HCT116 (cell line): ENCODE data around the gene PDHX. TPM values are rescaled to one million over a fixed set of nuclear protein-coding genes. Genes with fewer than 3 reads are reported as not detected.

Experiments
- ATAC-seq: fragments of 200-7000 bp; cut with Tn5 transposase; 2 replicates; pipeline ENCODE4 v1.9.1; 2020; ENCODE audit warnings: mild to moderate bottlenecking, moderate library complexity
- BruUV-seq: library from RNA; stranded (reverse); fragments of 400-500 nt; replicated peaks from 2 replicates; lab custom pipeline; 2021; lab: Mats Ljungman, UMichigan
- CTCF ChIA-PET: fragments of 300-600 bp; sonication (Branson Sonifier 250); formaldehyde crosslinking; loops from one replicate; lab custom pipeline; 2021; ENCODE audit warnings: antibody characterized with exemption; lab: Charles Lee
- POLR2A ChIA-PET: fragments of 300-600, 350-600 bp; sonication (Branson Sonifier 250); formaldehyde crosslinking; loops from one replicate; lab custom pipeline; 2021; ENCODE audit warnings: antibody characterized with exemption; lab: Charles Lee
- RAD21 ChIA-PET, 2 experiments: fragments of 300-600 bp; sonication (Branson Sonifier 250); formaldehyde crosslinking; loops; one replicate each; lab custom pipeline; 2023; ENCODE audit warnings: low total read pairs in 2 of 2; ENCODE audit not compliant: uncharacterized antibody in 2 of 2, unreplicated experiment in 2 of 2, low non-redundant PET in 1 of 2; lab: Charles Lee
- DNase-seq: peaks from one replicate; pipeline ENCODE4 v3.0.0-alpha.2; 2010; ENCODE audit warnings: low read depth, low spot score
- H2AFZ ChIP-seq: fragments of 200-600 bp; shearing (Covaris generic), sonication (generic); 2 replicates; pipeline ENCODE4 v1.6.1; 2017; ENCODE audit warnings: low read depth, mixed run types, mixed read lengths, antibody characterized with exemption, low read length; ENCODE audit not compliant: poor library complexity, severe bottlenecking
- H3K27ac ChIP-seq: 2 replicates; pipeline ENCODE4 v1.5.1; 2012; ENCODE audit warnings: low read depth, low read length
- H3K27me3 ChIP-seq: fragments of 200-600 bp; sonication (generic); 2 replicates; pipeline ENCODE4 v1.6.1; 2016; ENCODE audit warnings: mixed run types, low read length, mixed read lengths; ENCODE audit not compliant: insufficient read depth
- H3K36me3 ChIP-seq, 2 experiments: fragments of 200-500 bp in 1 of 2; fragments of 200-600 bp in 1 of 2; sonication (Bioruptor generic) in 1 of 2; sonication (generic) in 1 of 2; 2 replicates each; pipeline versions ENCODE4 v1.5.1 to v1.6.1; 2014 to 2016; ENCODE audit warnings: low read length in 2 of 2, inconsistent platforms in 1 of 2, mixed read lengths in 1 of 2, mixed run types in 1 of 2; ENCODE audit not compliant: insufficient read depth in 2 of 2, control insufficient read depth in 1 of 2
- H3K4me1 ChIP-seq, 2 experiments: fragments of 200-600 bp in 1 of 2; sonication (generic) in 1 of 2; 2 replicates each; pipeline versions ENCODE4 v1.5.1 to v1.6.1; 2012 to 2017; ENCODE audit warnings: low read length in 2 of 2, inconsistent platforms in 1 of 2, mild to moderate bottlenecking in 1 of 2, mixed read lengths in 1 of 2, mixed run types in 1 of 2, moderate library complexity in 1 of 2; ENCODE audit not compliant: insufficient read depth in 2 of 2, control insufficient read depth in 1 of 2
- H3K4me2 ChIP-seq: fragments of 200-600 bp; sonication (generic); 2 replicates; pipeline ENCODE4 v1.6.1; 2017; ENCODE audit warnings: mixed run types, low read length, mixed read lengths
- H3K4me3 ChIP-seq, 2 experiments: fragments of 200-600 bp in 1 of 2; sonication (generic) in 1 of 2; replicated peaks in 1 of 2; 2 replicates each; pipeline ENCODE4 v1.5.1; 2011 to 2016; ENCODE audit warnings: low read length in 2 of 2, control low read depth in 1 of 2, low read depth in 1 of 2, mild to moderate bottlenecking in 1 of 2, mixed read lengths in 1 of 2, mixed run types in 1 of 2
- H3K79me2 ChIP-seq: fragments of 200-600 bp; sonication (generic); 2 replicates; pipeline ENCODE4 v1.6.1; 2017; ENCODE audit warnings: mild to moderate bottlenecking, mixed run types, low read length, moderate library complexity, mixed read lengths; ENCODE audit not compliant: insufficient read depth
- H3K9ac ChIP-seq: fragments of 200-600 bp; sonication (generic); 2 replicates; pipeline ENCODE4 v1.6.1; 2016; ENCODE audit warnings: low read length, mixed read lengths
- H3K9me2 ChIP-seq: fragments of 200-600 bp; sonication (generic), shearing (Covaris generic); 2 replicates; pipeline ENCODE4 v1.6.1; 2017; ENCODE audit warnings: mixed run types, mild to moderate bottlenecking, moderate library complexity; ENCODE audit not compliant: insufficient read depth
- H3K9me3 ChIP-seq, 2 experiments: fragments of 200-500 bp in 1 of 2; fragments of 200-600 bp in 1 of 2; sonication (Bioruptor generic) in 1 of 2; sonication (generic) in 1 of 2; 2 replicates each; pipeline ENCODE4 v1.6.1; 2014 to 2017; ENCODE audit warnings: low read length in 2 of 2, mixed read lengths in 2 of 2, inconsistent platforms in 1 of 2, low read depth in 1 of 2, mild to moderate bottlenecking in 1 of 2, mixed run types in 1 of 2, moderate library complexity in 1 of 2; ENCODE audit not compliant: control insufficient read depth in 1 of 2, insufficient read depth in 1 of 2
- H4K20me1 ChIP-seq: fragments of 200-600 bp; sonication (generic), shearing (Covaris generic); 2 replicates; pipeline ENCODE4 v1.6.1; 2017; ENCODE audit warnings: mixed run types, mild to moderate bottlenecking, moderate library complexity; ENCODE audit not compliant: insufficient read depth
- ATF3 ChIP-seq: IDR thresholded peaks from 2 replicates; pipeline ENCODE4 v1.6.1; 2012
- CBX3 ChIP-seq: IDR thresholded peaks from 2 replicates; pipeline ENCODE4 v1.6.1; 2012; ENCODE audit warnings: low read depth
- CEBPB ChIP-seq: IDR thresholded peaks from 2 replicates; pipeline ENCODE4 v1.6.1; 2012; ENCODE audit warnings: low read depth
- EGR1 ChIP-seq: IDR thresholded peaks from 2 replicates; pipeline ENCODE4 v1.6.1; 2012; ENCODE audit warnings: low read depth
- ELF1 ChIP-seq: IDR thresholded peaks from 2 replicates; pipeline ENCODE4 v1.6.1; 2012; ENCODE audit warnings: low read depth, borderline replicate concordance
- EZH2 ChIP-seq: fragments of 200-600 bp; sonication (generic); IDR thresholded peaks from 2 replicates; pipeline ENCODE4 v1.6.1; 2017; ENCODE audit warnings: antibody characterized with exemption, mixed run types
- FOSL1 ChIP-seq: IDR thresholded peaks from 2 replicates; pipeline ENCODE4 v1.6.1; 2012; ENCODE audit warnings: low read depth
- JUND ChIP-seq: IDR thresholded peaks from 2 replicates; pipeline ENCODE4 v1.6.1; 2012
- POLR2A ChIP-seq: IDR thresholded peaks from 2 replicates; pipeline ENCODE4 v1.7.0; 2011; ENCODE audit warnings: borderline replicate concordance; ENCODE audit not compliant: insufficient read depth, insufficient read length; ENCODE audit errors: extremely low read depth
- POLR2AphosphoS5 ChIP-seq: IDR thresholded peaks from 2 replicates; pipeline ENCODE4 v1.6.1; 2011; ENCODE audit warnings: mild to moderate bottlenecking, low read depth, low read length, moderate library complexity
- REST ChIP-seq: IDR thresholded peaks from 2 replicates; pipeline ENCODE4 v1.6.1; 2012; ENCODE audit warnings: low read depth
- SIN3A ChIP-seq: IDR thresholded peaks from 2 replicates; pipeline ENCODE4 v1.6.1; 2012; ENCODE audit warnings: low read depth
- SRF ChIP-seq: IDR thresholded peaks from 2 replicates; pipeline ENCODE4 v1.6.1; 2012; ENCODE audit warnings: low read depth
- TCF7L2 ChIP-seq: IDR thresholded peaks from 2 replicates; pipeline ENCODE4 v1.7.0; 2011; ENCODE audit warnings: borderline replicate concordance, inconsistent platforms; ENCODE audit not compliant: insufficient read depth, insufficient read length; ENCODE audit errors: extremely low read depth
- ZBTB33 ChIP-seq: IDR thresholded peaks from 2 replicates; pipeline ENCODE4 v1.6.1; 2011; ENCODE audit warnings: mild to moderate bottlenecking, low read length, moderate library complexity; ENCODE audit not compliant: insufficient replicate concordance; ENCODE audit errors: extremely low read depth
- ZFX ChIP-seq: fragments of 450-650 bp; IDR thresholded peaks from 2 replicates; pipeline ENCODE4 v1.6.1; 2017
- ZNF274 ChIP-seq: fragments of 200-500 bp; sonication (Bioruptor generic); IDR thresholded peaks from 2 replicates; pipeline ENCODE4 v1.6.1; 2014; ENCODE audit warnings: mild to moderate bottlenecking, low read depth, low read length, inconsistent platforms
- intact Hi-C: fragments of 100-400 bp; cut with micrococcal nuclease; formaldehyde crosslinking; loops from 2 replicates; pipeline ENCODE4 v1.10.0; 2022
- total RNA-seq: library from RNA; stranded (reverse); gene quantifications from one replicate; pipeline ENCODE4 v1.2.1, GENCODE V29; 2021; ENCODE audit not compliant: unreplicated experiment

PDHX gene
- total RNA-seq, 1 experiment from 2014 or later = 36.6 TPM

- H3K4me3 ChIP-seq = no peak overlapping the region
- ChIA-PET CTCF (interaction anchor here (0.7 to 3.2 kb wide), 17 partner anchors 10 to 486 kb away, joined by 3 to 37 read pairs (median 4); partner anchors contain the start of genes APIP, CD44 and PDHX), POLR2A (no interaction called here), RAD21 (interaction anchor here (0.6 to 0.9 kb wide), 4 partner anchors 83 to 465 kb away, joined by 3 to 4 read pairs (median 3); no protein-coding TSS in a partner anchor)
- H3K9me3 ChIP-seq = no peaks in the 10 kb centered on the region
- no peak overlapping the region for H2AFZ ChIP-seq
- H3K9me2 ChIP-seq = no peaks in the 10 kb centered on the region
- no peaks in the 10 kb centered on the region for H3K36me3 ChIP-seq
- no peak overlapping the region for H3K27ac ChIP-seq
- intact Hi-C loops = loop anchor here (1.0 to 10.0 kb wide), 5 partner anchors 238 to 1341 kb away; no protein-coding TSS in a partner anchor
- no peaks in the 10 kb centered on the region for H3K27me3 ChIP-seq
- DNase-seq (no peak), ATAC-seq (no peak)
- no peak overlapping the region for H3K4me2 ChIP-seq
- BruUV-seq = no TSS peak
- TF ChIP-seq EZH2 = no peak
- no peak for TF ChIP-seq SIN3A
- TF ChIP-seq CBX3 = no peak
- no peak for TF ChIP-seq FOSL1
- no peak for TF ChIP-seq REST
- TF ChIP-seq EGR1 = no peak
- no peak for TF ChIP-seq CEBPB
- TF ChIP-seq SRF = no peak
- TF ChIP-seq ZNF274 = no peak
- no peak for TF ChIP-seq POLR2A
- no peak for TF ChIP-seq ZBTB33
- no peak for TF ChIP-seq ATF3
- TF ChIP-seq ELF1 = no peak
- TF ChIP-seq TCF7L2 = no peak
- no peak for TF ChIP-seq POLR2AphosphoS5
- no peak for TF ChIP-seq JUND
- TF ChIP-seq ZFX = no peak
- H3K79me2 ChIP-seq = peaks cover 72% of the 10 kb centered on the region
- 0 out of 4 replicates have a peak, but pooled peaks cover 0 to 6% of the 10 kb centered on the region in 2 experiments for H3K4me1 ChIP-seq
- no peaks in the 10 kb centered on the region for H4K20me1 ChIP-seq
- H3K9ac ChIP-seq = no peak overlapping the region
These were observed 10.4 kb downstream of the PDHX start for GRCh38 chr11:34926831-34927132.
